ENCODE data around the gene EFCAB8.

The EFCAB8 gene

DNA sequence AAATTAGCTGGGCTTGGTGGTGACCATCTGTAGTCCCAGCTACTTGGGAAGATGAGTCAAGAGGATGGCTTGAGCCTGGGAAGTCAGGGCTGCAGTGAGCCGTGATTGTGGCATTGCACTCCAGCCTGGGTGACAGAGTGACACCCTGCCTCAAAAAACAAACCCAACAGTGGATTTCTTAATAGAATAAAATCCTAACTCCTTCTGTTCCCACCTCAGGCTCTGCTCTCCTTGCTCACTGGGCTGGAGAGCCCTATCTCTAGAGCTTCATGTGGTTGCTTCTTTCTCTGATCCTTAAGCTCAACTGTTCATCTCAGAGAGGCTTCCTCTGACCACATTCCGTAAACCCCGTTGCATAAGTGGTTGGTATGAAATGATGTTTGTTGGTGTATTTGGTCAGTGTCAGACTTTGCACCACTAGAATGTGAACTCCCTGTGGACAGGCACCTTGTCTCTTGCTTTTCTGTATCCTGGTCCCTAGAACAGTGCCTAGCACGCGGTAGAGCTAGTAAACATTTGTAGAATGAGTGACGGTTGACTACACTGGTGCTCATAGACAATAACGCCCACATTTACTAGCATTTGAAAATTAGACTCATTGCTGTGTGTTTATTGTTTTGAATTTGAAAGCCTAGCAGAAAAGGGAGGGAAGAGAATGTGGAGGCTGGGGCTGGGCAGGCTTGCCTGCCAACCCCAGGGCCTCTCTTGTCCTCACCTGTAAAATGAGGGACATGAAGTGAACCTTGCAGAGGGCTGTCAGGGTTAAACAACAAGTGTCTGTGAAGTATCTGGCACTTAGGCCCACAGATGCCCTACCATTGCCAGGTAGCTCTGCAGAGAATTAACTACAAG lies 34.8 kb upstream of the EFCAB8 start:
- Histone ChIP-seq H3K4me3 (ENCODE audit: low read depth, low read length) (no peak overlapping the region), H3K9ac (ENCODE audit: low read length) (no peak overlapping the region), H2BK120ac (ENCODE audit: insufficient read depth, low read length, poor library complexity) (no peak overlapping the region), H3K4me1 (ENCODE audit: control insufficient read depth in 1 of 2, insufficient read depth in 2 of 2, low read length in 2 of 2) (peaks cover 6 to 7% of the 10 kb centered on the region in 2 experiments), H3K36me3 (ENCODE audit: control insufficient read depth in 1 of 2, insufficient read depth in 2 of 2, low read length in 2 of 2) (peaks cover 13 to 16% of the 10 kb centered on the region in 2 experiments), H3K18ac (ENCODE audit: low read length) (no peak overlapping the region), H2AFZ (ENCODE audit: insufficient read depth, low read length, poor library complexity) (no peak overlapping the region), H2BK5ac (ENCODE audit: low read depth, low read length, poor library complexity) (no peak overlapping the region), H3K9me3 (ENCODE audit: insufficient read depth, low read depth, low read length) (no peaks in the 10 kb centered on the region), H3K4ac (ENCODE audit: low read depth, low read length) (peak overlapping the region; percentile 75), H3K14ac (ENCODE audit: low read length) (no peak overlapping the region), H2AK5ac (ENCODE audit: low read length) (no peak overlapping the region), H3K79me2 (ENCODE audit: control insufficient read depth, insufficient read depth, low read length, poor library complexity) (peaks cover 30% of the 10 kb centered on the region), H3K27me3 (ENCODE audit: insufficient read depth, low read length) (no peaks in the 10 kb centered on the region), H4K12ac (ENCODE audit: low read depth, low read length) (no peak overlapping the region), H4K8ac (ENCODE audit: low read depth, low read length) (no peak overlapping the region), H3K4me2 (ENCODE audit: low read length) (no peak overlapping the region), H4K91ac (ENCODE audit: low read depth, low read length) (no peak overlapping the region), H3K79me1 (ENCODE audit: low read length) (peaks cover 9% of the 10 kb centered on the region), H2BK12ac (ENCODE audit: low read length) (no peak overlapping the region), H3K23ac (ENCODE audit: low read length) (no peak overlapping the region), H3K27ac (ENCODE audit: low read depth, low read length) (no peak overlapping the region)
- WGBS (ENCODE audit: extremely low coverage, insufficient coverage, insufficient read length): no CpG with 5 or more reads among the region's 7 CpGs
- DNase-seq: peak; percentile 22 to 42

DNA sequence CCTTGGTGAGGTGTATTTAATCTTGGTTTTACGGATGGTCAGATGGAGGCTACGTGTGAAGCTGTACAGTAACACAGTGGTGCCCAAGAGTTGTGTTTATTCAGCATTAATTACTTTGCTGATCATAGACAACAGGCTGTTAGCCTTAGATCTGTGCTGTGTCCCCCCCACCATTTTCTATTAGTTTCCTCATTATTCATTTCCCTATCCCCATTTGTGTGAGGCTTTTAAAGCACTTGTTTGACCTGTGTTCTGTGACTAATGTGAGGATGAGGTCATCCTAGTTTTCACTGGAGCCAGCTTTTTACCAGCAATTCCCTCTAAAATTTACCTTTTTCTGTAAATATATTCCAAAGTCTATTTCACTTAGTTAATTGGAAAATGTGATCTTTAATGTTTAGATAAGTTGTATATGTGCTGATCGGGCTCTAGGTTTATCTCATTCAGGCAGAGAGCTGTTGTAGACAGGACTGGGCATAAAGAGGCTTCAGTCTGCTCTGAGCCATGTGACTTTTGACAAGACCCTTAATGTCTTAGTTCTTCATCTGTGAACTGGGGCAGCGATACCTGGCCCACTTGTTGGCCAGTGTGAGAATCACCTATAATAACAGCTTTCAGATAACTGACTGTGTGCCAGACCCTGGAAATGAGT lies 30.6 kb upstream of the EFCAB8 start:
- Histone ChIP-seq H4K91ac (ENCODE audit: low read depth, low read length) (no peak overlapping the region), H3K14ac (ENCODE audit: low read length) (no peak overlapping the region), H3K9me3 (ENCODE audit: insufficient read depth, low read depth, low read length) (no peaks in the 10 kb centered on the region), H3K27me3 (ENCODE audit: insufficient read depth, low read length) (no peaks in the 10 kb centered on the region), H3K4me3 (ENCODE audit: low read depth, low read length) (no peak overlapping the region), H3K4me2 (ENCODE audit: low read length) (no peak overlapping the region), H3K79me1 (ENCODE audit: low read length) (no peaks in the 10 kb centered on the region), H2BK12ac (ENCODE audit: low read length) (no peak overlapping the region), H2BK5ac (ENCODE audit: low read depth, low read length, poor library complexity) (no peak overlapping the region), H3K79me2 (ENCODE audit: control insufficient read depth, insufficient read depth, low read length, poor library complexity) (peaks cover 8% of the 10 kb centered on the region), H3K4ac (ENCODE audit: low read depth, low read length) (no peak overlapping the region), H2AFZ (ENCODE audit: insufficient read depth, low read length, poor library complexity) (no peak overlapping the region), H3K27ac (ENCODE audit: low read depth, low read length) (no peak overlapping the region), H3K4me1 (ENCODE audit: control insufficient read depth in 1 of 2, insufficient read depth in 2 of 2, low read length in 2 of 2) (peaks cover under 1 to 8% of the 10 kb centered on the region in 2 experiments), H3K36me3 (ENCODE audit: control insufficient read depth in 1 of 2, insufficient read depth in 2 of 2, low read length in 2 of 2) (peaks cover 17 to 32% of the 10 kb centered on the region in 2 experiments), H3K23ac (ENCODE audit: low read length) (no peak overlapping the region), H3K18ac (ENCODE audit: low read length) (no peak overlapping the region), H4K12ac (ENCODE audit: low read depth, low read length) (no peak overlapping the region), H2BK120ac (ENCODE audit: insufficient read depth, low read length, poor library complexity) (no peak overlapping the region), H2AK5ac (ENCODE audit: low read length) (no peak overlapping the region), H3K9ac (ENCODE audit: low read length) (no peak overlapping the region), H4K8ac (ENCODE audit: low read depth, low read length) (no peak overlapping the region)
- DNase-seq: no peak
- WGBS (ENCODE audit: extremely low coverage, insufficient coverage, insufficient read length): no CpG with 5 or more reads among the region's 4 CpGs

DNA sequence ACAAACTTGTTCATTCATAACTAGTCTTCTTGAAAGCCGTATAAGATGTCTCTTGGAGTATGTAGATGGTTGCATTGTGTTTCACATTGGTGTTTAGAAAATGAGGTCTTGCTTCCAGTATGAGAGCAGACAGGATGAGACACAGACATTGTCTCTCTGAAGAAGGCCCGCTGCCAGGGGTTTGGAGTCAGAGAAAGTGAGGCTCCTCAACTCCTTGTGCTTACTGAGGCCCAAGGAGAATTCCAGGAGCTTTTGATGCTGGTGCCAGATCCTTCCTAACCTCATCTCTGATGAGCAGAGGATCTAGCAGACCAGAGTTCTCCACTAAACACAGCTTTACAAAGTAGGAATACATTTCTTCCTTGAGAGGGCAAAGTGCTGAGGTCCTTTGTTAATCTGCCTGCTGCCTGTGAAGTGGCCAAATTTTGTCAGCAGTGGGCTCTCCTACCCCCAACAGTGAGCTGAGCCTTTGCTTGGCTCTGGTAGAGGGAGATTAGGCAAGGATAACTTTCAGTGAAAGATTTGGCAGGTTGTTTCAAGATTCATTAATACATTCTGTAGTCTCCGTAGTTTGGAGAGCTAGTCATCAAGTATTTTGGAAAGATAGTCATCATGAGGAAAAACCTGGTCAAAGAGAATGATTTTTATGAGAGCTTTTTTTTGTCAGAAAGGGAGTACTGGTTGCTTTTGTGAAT lies 29.3 kb upstream of the EFCAB8 start:
- H2BK12ac ChIP-seq (ENCODE audit: low read length): no peak overlapping the region
- H3K4me2 ChIP-seq (ENCODE audit: low read length): no peak overlapping the region
- no peak overlapping the region for H4K12ac ChIP-seq (ENCODE audit: low read depth, low read length)
- H2AK5ac ChIP-seq (ENCODE audit: low read length): no peak overlapping the region
- peaks cover 0 to 7% of the 10 kb centered on the region in 2 experiments for H3K4me1 ChIP-seq (ENCODE audit: control insufficient read depth in 1 of 2, insufficient read depth in 2 of 2, low read length in 2 of 2)
- DNase-seq: no peak
- H3K36me3 ChIP-seq (ENCODE audit: control insufficient read depth in 1 of 2, insufficient read depth in 2 of 2, low read length in 2 of 2): peaks cover 19 to 34% of the 10 kb centered on the region in 2 experiments
- no peak overlapping the region for H3K4me3 ChIP-seq (ENCODE audit: low read depth, low read length)
- no peak overlapping the region for H4K8ac ChIP-seq (ENCODE audit: low read depth, low read length)
- H4K91ac ChIP-seq (ENCODE audit: low read depth, low read length): no peak overlapping the region
- no peak overlapping the region for H3K9ac ChIP-seq (ENCODE audit: low read length)
- H3K79me1 ChIP-seq (ENCODE audit: low read length): no peaks in the 10 kb centered on the region
- no peak overlapping the region for H2AFZ ChIP-seq (ENCODE audit: insufficient read depth, low read length, poor library complexity)
- H2BK120ac ChIP-seq (ENCODE audit: insufficient read depth, low read length, poor library complexity): no peak overlapping the region
- no peak overlapping the region for H3K18ac ChIP-seq (ENCODE audit: low read length)
- H2BK5ac ChIP-seq (ENCODE audit: low read depth, low read length, poor library complexity): no peak overlapping the region
- no peak overlapping the region for H3K27ac ChIP-seq (ENCODE audit: low read depth, low read length)
- no peak overlapping the region for H3K14ac ChIP-seq (ENCODE audit: low read length)
- no peak overlapping the region for H3K23ac ChIP-seq (ENCODE audit: low read length)
- H3K9me3 ChIP-seq (ENCODE audit: insufficient read depth, low read depth, low read length): no peaks in the 10 kb centered on the region
- H3K79me2 ChIP-seq (ENCODE audit: control insufficient read depth, insufficient read depth, low read length, poor library complexity): peaks cover 4% of the 10 kb centered on the region
- peak overlapping the region; percentile 34 for H3K4ac ChIP-seq (ENCODE audit: low read depth, low read length)
- no CpG with 5 or more reads among the region's 3 CpGs for WGBS (ENCODE audit: extremely low coverage, insufficient coverage, insufficient read length)
- H3K27me3 ChIP-seq (ENCODE audit: insufficient read depth, low read length): no peaks in the 10 kb centered on the region

DNA sequence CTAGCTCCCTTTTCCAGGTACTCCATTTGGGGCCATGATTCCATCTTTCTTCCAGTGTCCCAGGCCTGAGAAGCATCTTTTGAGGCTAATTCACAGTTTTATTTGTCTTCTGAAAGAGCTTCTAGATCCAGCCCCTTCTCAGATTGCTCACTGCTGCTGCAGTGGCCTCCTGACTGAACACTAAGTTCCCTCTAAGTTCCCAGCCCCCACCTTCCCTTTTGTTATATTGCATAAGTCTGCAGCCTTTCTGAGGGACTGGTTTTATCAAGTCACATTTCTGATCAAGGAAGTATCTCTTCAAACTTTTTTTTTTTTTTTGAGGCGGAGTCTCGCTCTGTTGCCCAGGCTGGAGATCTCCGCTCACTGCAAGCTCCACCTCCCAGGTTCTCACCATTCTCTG lies 28.3 kb upstream of the EFCAB8 start:
- Histone ChIP-seq H3K27me3 (ENCODE audit: insufficient read depth, low read length) (no peaks in the 10 kb centered on the region), H2BK5ac (ENCODE audit: low read depth, low read length, poor library complexity) (no peak overlapping the region), H3K79me2 (ENCODE audit: control insufficient read depth, insufficient read depth, low read length, poor library complexity) (peaks cover 4% of the 10 kb centered on the region), H3K23ac (ENCODE audit: low read length) (no peak overlapping the region), H4K8ac (ENCODE audit: low read depth, low read length) (no peak overlapping the region), H3K4me2 (ENCODE audit: low read length) (no peak overlapping the region), H3K4me3 (ENCODE audit: low read depth, low read length) (no peak overlapping the region), H4K91ac (ENCODE audit: low read depth, low read length) (no peak overlapping the region), H3K14ac (ENCODE audit: low read length) (no peak overlapping the region), H3K4me1 (ENCODE audit: control insufficient read depth in 1 of 2, insufficient read depth in 2 of 2, low read length in 2 of 2) (peaks cover 0 to 7% of the 10 kb centered on the region in 2 experiments), H2AK5ac (ENCODE audit: low read length) (no peak overlapping the region), H3K9me3 (ENCODE audit: insufficient read depth, low read depth, low read length) (no peaks in the 10 kb centered on the region), H3K79me1 (ENCODE audit: low read length) (no peaks in the 10 kb centered on the region), H3K36me3 (ENCODE audit: control insufficient read depth in 1 of 2, insufficient read depth in 2 of 2, low read length in 2 of 2) (peaks cover 21 to 36% of the 10 kb centered on the region in 2 experiments), H3K9ac (ENCODE audit: low read length) (no peak overlapping the region), H3K4ac (ENCODE audit: low read depth, low read length) (no peak overlapping the region), H2AFZ (ENCODE audit: insufficient read depth, low read length, poor library complexity) (no peak overlapping the region), H4K12ac (ENCODE audit: low read depth, low read length) (no peak overlapping the region), H2BK12ac (ENCODE audit: low read length) (no peak overlapping the region), H2BK120ac (ENCODE audit: insufficient read depth, low read length, poor library complexity) (no peak overlapping the region), H3K27ac (ENCODE audit: low read depth, low read length) (no peak overlapping the region), H3K18ac (ENCODE audit: low read length) (no peak overlapping the region)
- no CpG with 5 or more reads among the region's 3 CpGs for WGBS (ENCODE audit: extremely low coverage, insufficient coverage, insufficient read length)
- peak in 1 of 2 donors; percentile 29 for DNase-seq
